ENCODE data around the gene PCDHGA8.

Gene PCDHGA8

DNA sequence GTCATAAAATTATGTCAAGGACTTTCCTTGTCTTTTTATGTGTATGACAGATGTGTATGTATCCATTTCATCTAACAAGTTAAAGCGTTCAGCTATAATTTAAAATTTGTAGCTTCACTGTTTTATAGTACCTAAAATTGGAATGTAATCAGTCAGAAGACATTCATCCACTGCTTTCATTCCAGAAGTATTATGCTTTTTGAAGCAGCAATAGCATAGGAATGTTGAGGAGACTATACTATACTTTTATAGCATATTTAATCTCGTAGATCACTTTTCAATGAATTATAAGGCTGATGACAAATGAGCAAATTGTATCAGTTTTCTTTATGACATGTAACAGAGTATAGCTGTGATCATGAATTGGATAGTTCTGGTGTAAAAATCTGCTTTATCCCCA, 44.8 kb downstream of the PCDHGA8 start:
- DNase-seq, result no peak

DNA sequence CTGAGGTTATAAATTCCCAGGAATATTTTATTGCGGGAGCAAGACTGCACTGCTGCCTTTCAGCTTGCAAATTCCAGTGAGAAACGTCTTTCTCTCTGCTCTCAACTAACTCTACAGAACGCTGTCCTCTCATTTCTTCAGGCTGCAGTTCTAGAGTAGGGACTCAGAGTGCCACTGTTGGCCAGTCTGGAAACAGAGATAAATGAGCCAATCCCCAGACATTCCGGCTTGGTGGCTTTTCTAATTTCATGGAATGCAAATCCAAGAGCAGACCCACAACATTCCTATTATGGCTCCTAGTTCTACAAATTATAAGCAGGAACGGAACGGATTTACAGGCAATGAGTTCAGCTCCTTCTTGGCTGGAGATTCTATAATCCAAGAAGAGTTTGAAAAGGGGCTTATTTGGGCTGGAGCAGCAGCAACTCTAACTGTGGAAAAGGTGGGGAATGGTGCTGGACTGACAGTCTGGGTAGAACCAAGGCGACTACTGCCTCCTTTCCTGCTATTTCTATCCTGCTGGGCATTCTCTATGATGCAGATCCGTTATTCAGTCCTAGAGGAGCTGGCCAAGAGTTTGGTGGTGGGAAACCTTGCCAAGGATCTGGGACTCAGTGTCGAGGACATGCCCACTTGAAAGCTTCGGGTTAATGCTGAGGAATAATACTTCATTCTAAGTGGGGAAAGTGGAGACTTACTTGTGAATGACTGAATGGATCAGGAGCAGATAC, 47.1 kb downstream of the PCDHGA8 start:
- DNase-seq, result no peak

DNA sequence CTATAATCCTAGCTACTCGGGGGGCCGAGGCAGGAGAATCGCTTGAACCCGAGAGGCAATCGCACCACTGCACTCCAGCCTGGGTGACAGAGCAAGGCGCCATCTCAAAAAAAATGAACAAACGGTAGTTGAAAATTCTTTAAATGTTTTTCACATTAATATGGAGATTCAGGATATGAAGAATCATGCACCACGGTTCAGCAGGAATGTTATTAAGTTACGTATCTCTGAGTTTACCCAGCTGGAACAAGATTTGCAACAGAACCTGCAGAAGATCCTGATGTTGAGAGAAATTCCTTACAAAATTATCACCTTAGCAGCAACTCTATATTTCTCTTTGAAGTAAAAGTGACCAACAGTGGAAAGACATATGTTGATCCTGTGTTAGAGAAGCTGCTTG, 47.9 kb downstream of the PCDHGA8 start:
- no peak for DNase-seq

DNA sequence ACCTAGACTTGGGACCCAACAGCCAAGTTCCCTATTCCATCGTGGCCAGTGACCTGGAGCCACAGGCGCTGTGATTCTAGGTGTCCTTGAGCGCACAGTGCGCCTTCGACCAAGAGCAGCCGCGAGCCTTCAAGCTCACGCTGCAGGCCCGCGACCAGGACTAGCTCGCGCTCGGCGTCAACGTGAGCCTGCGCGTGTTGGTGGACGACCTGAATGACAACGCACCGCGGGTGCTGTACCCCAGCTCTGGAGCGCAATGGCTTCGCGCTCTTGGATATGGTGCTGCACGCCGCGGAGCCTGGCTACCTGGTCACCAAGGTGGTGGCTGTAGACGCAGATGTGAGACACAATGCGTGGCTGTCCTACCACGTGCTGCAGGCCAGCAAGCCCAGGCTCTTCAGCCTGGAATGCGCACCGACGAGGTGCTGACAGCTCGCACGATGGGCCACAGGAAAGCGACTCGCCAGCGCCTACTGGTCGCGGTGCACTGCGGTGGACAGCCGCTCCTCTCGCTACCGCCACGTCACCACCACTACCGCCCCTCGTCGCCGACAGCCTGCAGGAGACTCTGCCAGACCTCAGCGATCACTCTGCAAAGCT, 49.2 kb downstream of the PCDHGA8 start:
- no peak for DNase-seq

All from MV-4-11 (cell line).